Prostate gland (tissue), 2 donors: ENCODE results near the gene CPZ.

ENCODE experiments used
- POLR2AphosphoS5 ChIP-seq: sonication (generic); formaldehyde crosslinking; IDR thresholded peaks from one replicate; pipeline ENCODE4 v1.6.1; 2017; ENCODE audit warnings: antibody characterized with exemption
- TF ChIP-seq, protein P1 (sequence below), 4 experiments: fragments of 200-600 bp in 2 of 4; fragments of 450-650 bp in 2 of 4; sonication (generic) in 2 of 4; IDR thresholded peaks; 1 replicate in 3 of 4; 2 replicates in 1 of 4; pipeline ENCODE4 v1.5.1; 2016 to 2019; ENCODE audit warnings: antibody characterized with exemption in 4 of 4, mild to moderate bottlenecking in 2 of 4, moderate library complexity in 2 of 4

DNA sequence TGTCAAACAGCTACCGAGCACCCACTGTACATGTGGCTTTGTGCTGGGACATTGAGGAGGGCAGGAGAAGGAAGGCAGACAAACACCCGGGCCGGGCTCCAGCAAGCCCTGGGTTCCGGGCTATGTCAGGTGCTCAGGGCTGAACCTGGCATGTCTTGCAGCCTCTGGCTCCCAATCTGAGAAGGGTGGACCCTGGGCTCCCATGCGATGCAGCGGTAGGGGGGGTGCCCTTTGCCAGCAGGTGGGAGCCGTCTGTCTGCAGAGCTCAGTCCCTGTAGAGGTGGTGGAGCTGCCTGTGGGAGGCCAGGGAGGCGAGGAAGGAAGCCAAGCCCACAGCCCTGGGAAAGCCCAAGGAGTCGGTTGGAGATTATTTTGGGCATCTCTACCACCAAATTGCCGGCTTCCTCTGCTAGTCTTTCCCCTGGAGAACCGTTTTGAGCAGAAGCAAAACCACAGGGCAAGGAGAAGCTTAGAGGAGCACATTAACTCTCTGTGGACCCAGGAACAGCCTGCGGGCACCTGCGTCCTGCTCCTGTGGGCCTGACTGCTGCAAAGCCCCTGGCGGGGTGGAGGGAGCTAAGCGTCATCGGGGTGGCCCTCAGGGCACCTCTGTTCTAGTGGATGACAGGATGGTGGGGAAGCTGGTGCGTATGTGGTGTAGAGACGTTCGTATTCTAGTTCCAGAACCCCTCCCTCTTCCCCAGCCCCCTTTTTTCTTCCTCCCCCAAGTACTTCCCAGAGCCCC is 10.3 kb downstream of the CPZ start:
- TF ChIP-seq, protein P1, sequence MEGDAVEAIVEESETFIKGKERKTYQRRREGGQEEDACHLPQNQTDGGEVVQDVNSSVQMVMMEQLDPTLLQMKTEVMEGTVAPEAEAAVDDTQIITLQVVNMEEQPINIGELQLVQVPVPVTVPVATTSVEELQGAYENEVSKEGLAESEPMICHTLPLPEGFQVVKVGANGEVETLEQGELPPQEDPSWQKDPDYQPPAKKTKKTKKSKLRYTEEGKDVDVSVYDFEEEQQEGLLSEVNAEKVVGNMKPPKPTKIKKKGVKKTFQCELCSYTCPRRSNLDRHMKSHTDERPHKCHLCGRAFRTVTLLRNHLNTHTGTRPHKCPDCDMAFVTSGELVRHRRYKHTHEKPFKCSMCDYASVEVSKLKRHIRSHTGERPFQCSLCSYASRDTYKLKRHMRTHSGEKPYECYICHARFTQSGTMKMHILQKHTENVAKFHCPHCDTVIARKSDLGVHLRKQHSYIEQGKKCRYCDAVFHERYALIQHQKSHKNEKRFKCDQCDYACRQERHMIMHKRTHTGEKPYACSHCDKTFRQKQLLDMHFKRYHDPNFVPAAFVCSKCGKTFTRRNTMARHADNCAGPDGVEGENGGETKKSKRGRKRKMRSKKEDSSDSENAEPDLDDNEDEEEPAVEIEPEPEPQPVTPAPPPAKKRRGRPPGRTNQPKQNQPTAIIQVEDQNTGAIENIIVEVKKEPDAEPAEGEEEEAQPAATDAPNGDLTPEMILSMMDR (IDR thresholded peaks at IDR 0.05), result no peak
- no peak for TF ChIP-seq POLR2AphosphoS5
